Transverse colon (tissue), 4 donors: ENCODE measurements around the gene UBA6. TPM values are rescaled to one million over a fixed set of nuclear protein-coding genes. Genes with fewer than 3 reads are reported as not detected.

ENCODE experiments used
- DNase-seq: peaks from one replicate; pipeline ENCODE4 v3.0.0-alpha.2; 2019
- H3K27ac ChIP-seq, 4 donors: fragments of 200-600 bp; sonication (generic); 2 replicates each; pipeline ENCODE4 v1.5.1; 2016 to 2018; ENCODE audit warnings: inconsistent platforms in 4 of 4
- H3K27me3 ChIP-seq: fragments of 200-600 bp; sonication (generic); 2 replicates; pipeline ENCODE4 v1.5.1; 2017; ENCODE audit warnings: inconsistent platforms
- H3K36me3 ChIP-seq, 4 donors: fragments of 200-600 bp; sonication (generic); 2 replicates each; pipeline ENCODE4 v1.5.1; 2017 to 2019; ENCODE audit warnings: inconsistent platforms in 4 of 4
- H3K4me1 ChIP-seq, 4 donors: fragments of 200-600 bp; sonication (generic); 2 replicates each; pipeline ENCODE4 v1.5.1; 2017 to 2020; ENCODE audit warnings: inconsistent platforms in 4 of 4
- H3K4me3 ChIP-seq, 4 donors: fragments of 200-600 bp; sonication (generic); 1 replicate in 1 of 4; 2 replicates in 3 of 4; pipeline versions ENCODE4 v1.5.1 to v1.6.1; 2017 to 2019; ENCODE audit warnings: inconsistent platforms in 4 of 4
- H3K9me3 ChIP-seq, 2 donors: fragments of 200-600 bp; sonication (generic); 2 replicates each; pipeline ENCODE4 v1.5.1; 2017 to 2019; ENCODE audit warnings: inconsistent platforms in 2 of 2
- CTCF ChIP-seq, 5 experiments: fragments of 200-600 bp in 3 of 5; fragments of 450-650 bp in 2 of 5; sonication (generic) in 3 of 5; IDR thresholded peaks; 1 replicate in 2 of 5; 2 replicates in 3 of 5; pipeline ENCODE4 v1.5.1; 2016 to 2017; ENCODE audit warnings: antibody characterized with exemption in 5 of 5, inconsistent platforms in 3 of 5, mild to moderate bottlenecking in 2 of 5, moderate library complexity in 1 of 5
- EP300 ChIP-seq: sonication (generic); formaldehyde crosslinking; IDR thresholded peaks from one replicate; pipeline ENCODE4 v1.6.1; 2017; ENCODE audit warnings: antibody characterized with exemption, low read depth
- POLR2A ChIP-seq: fragments of 450-650 bp; IDR thresholded peaks from one replicate; pipeline ENCODE4 v1.6.1; 2016; ENCODE audit warnings: antibody characterized with exemption, mild to moderate bottlenecking, moderate library complexity
- POLR2AphosphoS5 ChIP-seq, 3 donors: sonication (generic); formaldehyde crosslinking; IDR thresholded peaks; one replicate each; pipeline ENCODE4 v1.6.1; 2016; ENCODE audit warnings: antibody characterized with exemption in 3 of 3
- WGBS, 2 donors: methylation state at CpG; one replicate each; pipeline ENCODE4 v1.1.5; 2018; ENCODE audit warnings: low coverage in 1 of 2; 5-methylcytosine and 5-hydroxymethylcytosine counted together
- in situ Hi-C, 4 donors: fragments of 200-750 bp; cut with MboI; loops; one replicate each; pipeline versions ENCODE4 v1.15.0 to v1.15.1; 2017; ENCODE audit warnings: low sequenced_read_pairs in 3 of 4, low pct_ligation_motif_present in 1 of 4, low pct_unique_long_range_greater_than_20kb in 1 of 4
- intact Hi-C: fragments of 100-400 bp; cut with DNase I; formaldehyde crosslinking; loops from one replicate; pipeline ENCODE4 v1.15.1; 2023; ENCODE audit warnings: low total_unique reads
- total RNA-seq, 4 donors: library from RNA; depleted of rRNA; stranded (reverse); fragments of >200 nt; gene quantifications; one replicate each; pipeline ENCODE4 v1.1.0, GENCODE V29; 2016

Gene UBA6
- total RNA-seq, 4 donors from 2014 or later = 20.9 to 52.7 (median 48.6) TPM

GRCh38 chr4:67704843-67705242 lies 3.9 kb upstream of the UBA6 start:
- Histone ChIP-seq H3K27me3 (no peaks in the 10 kb centered on the region), H3K4me3 (no peak overlapping the region), H3K9me3 (no peaks in the 10 kb centered on the region), H3K27ac (no peak overlapping the region), H3K36me3 (no peaks in the 10 kb centered on the region), H3K4me1 (peaks cover 0 to 17% (median 11%) of the 10 kb centered on the region in 4 donors)
- intact Hi-C loops = no loop called here
- no peak for DNase-seq
- 64 to 100% methylated on average over 2 of the region's 2 CpGs for WGBS, 2 donors
- no peak for TF ChIP-seq POLR2AphosphoS5 (IDR thresholded peaks at IDR 0.05)
- no peak for TF ChIP-seq POLR2A
- no peak for TF ChIP-seq EP300
- TF ChIP-seq CTCF (IDR thresholded peaks at IDR 0.05) = no peak
- in situ Hi-C loops = no loop called here

DNA sequence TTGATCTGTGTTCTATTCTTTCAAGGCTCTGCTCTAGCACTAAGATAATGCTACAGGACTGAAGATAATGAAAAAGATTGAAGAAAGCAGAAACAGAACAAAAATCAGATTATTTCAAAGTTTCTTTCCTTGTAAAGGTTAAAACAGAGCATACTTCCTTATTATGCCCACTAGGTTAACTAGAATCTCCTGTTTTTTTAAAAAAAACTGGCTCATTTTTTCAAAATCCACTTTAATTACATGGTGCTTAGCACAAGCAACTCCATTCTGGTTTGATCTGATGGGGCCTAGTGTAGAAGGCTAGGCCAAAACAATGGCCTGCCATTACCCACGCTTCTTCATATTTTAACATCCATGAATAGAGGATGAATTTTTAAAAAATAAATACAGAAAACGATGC lies 1.2 kb upstream of the UBA6 start:
- peak overlapping the region in 1 of 4 donors; percentile 100 for H3K4me3 ChIP-seq
- no peak for DNase-seq
- WGBS, 2 donors = 91 to 94% methylated on average over 2 of the region's 2 CpGs
- H3K4me1 ChIP-seq = peaks cover 0 to 27% (median 16%) of the 10 kb centered on the region in 4 donors
- peak overlapping the region in 3 of 4 donors; percentile 88 to 99 (median 98) for H3K27ac ChIP-seq
- intact Hi-C loops = no loop called here
- in situ Hi-C loops = no loop called here
- H3K9me3 ChIP-seq = no peaks in the 10 kb centered on the region
- TF ChIP-seq CTCF (IDR thresholded peaks at IDR 0.05) (no peak), POLR2A (no peak), POLR2AphosphoS5 (IDR thresholded peaks at IDR 0.05) (no peak), EP300 (no peak)
- no peaks in the 10 kb centered on the region for H3K27me3 ChIP-seq
- H3K36me3 ChIP-seq = no peaks in the 10 kb centered on the region

- Histone ChIP-seq H3K27ac (peak overlapping the region; percentile 88 to 99 (median 94)), H3K36me3 (no peaks in the 10 kb centered on the region), H3K9me3 (no peaks in the 10 kb centered on the region), H3K4me1 (peaks cover 0 to 27% (median 16%) of the 10 kb centered on the region in 4 donors), H3K27me3 (no peaks in the 10 kb centered on the region), H3K4me3 (peak overlapping the region; percentile 39 to 100 (median 84))
- 5 to 6% methylated on average over 4 of the region's 4 CpGs for WGBS, 2 donors
- intact Hi-C loops = no loop called here
- in situ Hi-C loops = no loop called here
- TF ChIP-seq EP300 (no peak), CTCF (IDR thresholded peaks at IDR 0.05) (no peak), POLR2AphosphoS5 (IDR thresholded peaks at IDR 0.05) (no peak), POLR2A (no peak)
- no peak for DNase-seq
These were observed 529 bp upstream of the UBA6 start for GRCh38 chr4:67701517-67701850.

- peak overlapping the region; percentile 88 to 99 (median 94) for H3K27ac ChIP-seq
- TF ChIP-seq CTCF (IDR thresholded peaks at IDR 0.05) (no peak), POLR2AphosphoS5 (IDR thresholded peaks at IDR 0.05) (no peak), EP300 (no peak), POLR2A (no peak)
- peaks cover 0 to 27% (median 16%) of the 10 kb centered on the region in 4 donors for H3K4me1 ChIP-seq
- H3K9me3 ChIP-seq = no peaks in the 10 kb centered on the region
- WGBS, 2 donors = 17 to 22% methylated on average over 9 to 11 of the region's 11 CpGs
- intact Hi-C loops (no loop called here), in situ Hi-C loops (no loop called here)
- H3K27me3 ChIP-seq = no peaks in the 10 kb centered on the region
- H3K36me3 ChIP-seq = no peaks in the 10 kb centered on the region
- DNase-seq = no peak
- H3K4me3 ChIP-seq = peak overlapping the region; percentile 67 to 100 (median 85)
These were observed 728 bp downstream of the UBA6 start for GRCh38 chr4:67700116-67700737.
